IMR-90 (cell line): Measurements from ENCODE around the gene HOTAIR. TPM values are rescaled to one million over a fixed set of nuclear protein-coding genes. Genes with fewer than 3 reads are reported as not detected.
A peak's percentile ranks its signal among the peaks of the same experiment; 100 is the strongest.

Experiments
- ATAC-seq: fragments of 200-7000 bp; cut with Tn5 transposase; 2 replicates; pipeline ENCODE4 v1.9.1; 2020; ENCODE audit warnings: low read depth, mild to moderate bottlenecking, moderate library complexity
- BruUV-seq: library from RNA; stranded (reverse); fragments of 400-500 nt; replicated peaks from 2 replicates; lab custom pipeline; 2021; lab: Mats Ljungman, UMichigan
- CTCF ChIA-PET: fragments of 300-600 bp; formaldehyde crosslinking; extraction: SDS; loops from one replicate; lab custom pipeline; 2021; ENCODE audit warnings: antibody characterized with exemption; lab: Yijun Ruan, JAX
- POLR2A ChIA-PET: fragments of 300-600 bp; sonication (Branson Sonifier 250); formaldehyde crosslinking; loops from one replicate; lab custom pipeline; 2022; ENCODE audit warnings: antibody characterized with exemption; ENCODE audit not compliant: unreplicated experiment; lab: Charles Lee
- DNase-seq: peaks from one replicate; pipeline ENCODE4 v3.0.0; 2013
- H2AFZ ChIP-seq: replicated peaks from 2 replicates; pipeline ENCODE3; 2013; ENCODE audit warnings: low read length, mild to moderate bottlenecking; ENCODE audit not compliant: poor library complexity
- H2AK5ac ChIP-seq: 2 replicates; pipeline ENCODE4 v1.6.1; 2013; ENCODE audit warnings: low read depth, low read length, inconsistent platforms
- H2AK9ac ChIP-seq: replicated peaks from 2 replicates; pipeline ENCODE3; 2013; ENCODE audit warnings: mild to moderate bottlenecking, low read depth, low read length, moderate library complexity; ENCODE audit not compliant: poor library complexity
- H2BK120ac ChIP-seq: 2 replicates; pipeline ENCODE4 v1.6.1; 2013; ENCODE audit warnings: low read depth, low read length, inconsistent platforms
- H2BK15ac ChIP-seq: 3 replicates; pipeline ENCODE4 v1.6.1; 2013; ENCODE audit warnings: low read depth, low read length, inconsistent platforms
- H2BK20ac ChIP-seq: 2 replicates; pipeline ENCODE4 v1.6.1; 2013; ENCODE audit warnings: low read depth, mild to moderate bottlenecking, inconsistent platforms, low read length, moderate library complexity
- H2BK5ac ChIP-seq: 2 replicates; pipeline ENCODE4 v1.6.1; 2013; ENCODE audit warnings: mild to moderate bottlenecking, low read depth, low read length, inconsistent platforms; ENCODE audit not compliant: poor library complexity, severe bottlenecking
- H3K14ac ChIP-seq: replicated peaks from 2 replicates; pipeline ENCODE4 v1.6.1; 2013; ENCODE audit warnings: low read depth, low read length, inconsistent platforms
- H3K18ac ChIP-seq: 2 replicates; pipeline ENCODE4 v1.6.1; 2013; ENCODE audit warnings: low read depth, low read length, control low read depth
- H3K23ac ChIP-seq: 2 replicates; pipeline ENCODE4 v1.6.1; 2013; ENCODE audit warnings: low read depth, low read length, inconsistent platforms
- H3K27ac ChIP-seq: 2 replicates; pipeline ENCODE4 v1.5.1; 2013; ENCODE audit warnings: mild to moderate bottlenecking, control low read depth, low read length; ENCODE audit not compliant: insufficient read depth
- H3K27me3 ChIP-seq: 2 replicates; pipeline ENCODE4 v1.6.1; 2013; ENCODE audit warnings: low read length; ENCODE audit not compliant: control insufficient read depth, insufficient read depth
- H3K36me3 ChIP-seq: 2 replicates; pipeline ENCODE4 v1.6.1; 2013; ENCODE audit warnings: low read length, mixed read lengths; ENCODE audit not compliant: control insufficient read depth, insufficient read depth
- H3K4ac ChIP-seq: 2 replicates; pipeline ENCODE4 v1.6.1; 2013; ENCODE audit warnings: low read depth, low read length, inconsistent platforms
- H3K4me1 ChIP-seq: 2 replicates; pipeline ENCODE4 v1.6.1; 2013; ENCODE audit warnings: low read length, mixed read lengths; ENCODE audit not compliant: control insufficient read depth, insufficient read depth
- H3K4me2 ChIP-seq: 2 replicates; pipeline ENCODE4 v1.6.1; 2013; ENCODE audit warnings: low read depth, mild to moderate bottlenecking, control low read depth, low read length, moderate library complexity
- H3K4me3 ChIP-seq: 2 replicates; pipeline ENCODE4 v1.5.1; 2013; ENCODE audit warnings: low read depth, mild to moderate bottlenecking, control low read depth, low read length, moderate library complexity; ENCODE audit not compliant: insufficient read depth
- H3K56ac ChIP-seq: 2 replicates; pipeline ENCODE4 v1.6.1; 2013; ENCODE audit warnings: low read length, inconsistent platforms; ENCODE audit not compliant: insufficient read depth; ENCODE audit errors: extremely low read depth
- H3K79me1 ChIP-seq, 2 experiments: 2 replicates each; pipeline ENCODE4 v1.6.1; 2013; ENCODE audit warnings: low read length in 2 of 2, inconsistent platforms in 1 of 2, low read depth in 1 of 2
- H3K9ac ChIP-seq: 2 replicates; pipeline ENCODE4 v1.6.1; 2013; ENCODE audit warnings: low read depth, low read length, control low read depth
- H3K9me1 ChIP-seq: 2 replicates; pipeline ENCODE4 v1.6.1; 2013; ENCODE audit warnings: low read length, inconsistent platforms; ENCODE audit not compliant: insufficient read depth
- H3K9me3 ChIP-seq: 2 replicates; pipeline ENCODE4 v1.6.1; 2013; ENCODE audit warnings: low read length; ENCODE audit not compliant: control insufficient read depth, insufficient read depth
- H4K20me1 ChIP-seq: 2 replicates; pipeline ENCODE4 v1.6.1; 2013; ENCODE audit warnings: low read length, inconsistent platforms; ENCODE audit not compliant: insufficient read depth
- H4K5ac ChIP-seq: 2 replicates; pipeline ENCODE4 v1.6.1; 2013; ENCODE audit warnings: mild to moderate bottlenecking, low read depth, low read length, control low read depth
- H4K8ac ChIP-seq, 2 experiments: 2 replicates each; pipeline ENCODE4 v1.6.1; 2013; ENCODE audit warnings: low read depth in 2 of 2, low read length in 2 of 2, control low read depth in 1 of 2, inconsistent platforms in 1 of 2
- H4K91ac ChIP-seq: 2 replicates; pipeline ENCODE4 v1.6.1; 2013; ENCODE audit warnings: low read depth, low read length, inconsistent platforms; ENCODE audit not compliant: insufficient read depth
- BHLHE40 ChIP-seq: fragments of 150-350 bp; IDR thresholded peaks from 2 replicates; pipeline ENCODE4 v1.6.1; 2016; ENCODE audit warnings: mild to moderate bottlenecking, low read depth, low read length
- CEBPB ChIP-seq: IDR thresholded peaks from 2 replicates; pipeline ENCODE4 v1.6.1; 2012; ENCODE audit warnings: low read depth, low read length, improper control_type of control experiment
- CHD1 ChIP-seq: IDR thresholded peaks from 2 replicates; pipeline ENCODE4 v1.6.1; 2012; ENCODE audit warnings: low read depth, low read length, improper control_type of control experiment
- CTCF ChIP-seq: conservative IDR thresholded peaks from 2 replicates; pipeline ENCODE4 v1.5.1; 2012; ENCODE audit warnings: mild to moderate bottlenecking, low read depth, low read length, improper control_type of control experiment
- ELK1 ChIP-seq: fragments of 150-350 bp; IDR thresholded peaks from 2 replicates; pipeline ENCODE4 v1.6.1; 2016; ENCODE audit warnings: low read depth, mild to moderate bottlenecking, low read length, moderate library complexity, borderline replicate concordance
- FOS ChIP-seq: fragments of 150-350 bp; IDR thresholded peaks from 2 replicates; pipeline ENCODE4 v1.6.1; 2016; ENCODE audit warnings: low read depth, low read length
- MAFK ChIP-seq: IDR thresholded peaks from 2 replicates; pipeline ENCODE4 v1.6.1; 2012; ENCODE audit warnings: low read depth, low read length, improper control_type of control experiment
- MAZ ChIP-seq: IDR thresholded peaks from 2 replicates; pipeline ENCODE4 v1.6.1; 2012; ENCODE audit warnings: low read depth, mild to moderate bottlenecking, low read length, improper control_type of control experiment, moderate library complexity, borderline replicate concordance
- MXI1 ChIP-seq: IDR thresholded peaks from 2 replicates; pipeline ENCODE4 v1.6.1; 2012; ENCODE audit warnings: low read depth, mild to moderate bottlenecking, low read length, moderate library complexity, borderline replicate concordance
- NFE2L2 ChIP-seq: fragments of 150-350 bp; IDR thresholded peaks from 2 replicates; pipeline ENCODE4 v1.6.1; 2016; ENCODE audit warnings: low read depth, mild to moderate bottlenecking, low read length
- POLR2A ChIP-seq: IDR thresholded peaks from 2 replicates; pipeline ENCODE4 v1.6.1; 2012; ENCODE audit warnings: mild to moderate bottlenecking, low read depth, low read length
- RAD21 ChIP-seq: IDR thresholded peaks from 2 replicates; pipeline ENCODE4 v1.6.1; 2012; ENCODE audit warnings: low read length, improper control_type of control experiment
- RCOR1 ChIP-seq: IDR thresholded peaks from 2 replicates; pipeline ENCODE4 v1.6.1; 2012; ENCODE audit warnings: mild to moderate bottlenecking, low read length, improper control_type of control experiment; ENCODE audit not compliant: insufficient replicate concordance
- RFX5 ChIP-seq: IDR thresholded peaks from 2 replicates; pipeline ENCODE4 v1.8.0; 2012; ENCODE audit warnings: low read depth, mild to moderate bottlenecking, low read length, moderate library complexity
- SMC3 ChIP-seq: fragments of 150-350 bp; IDR thresholded peaks from 2 replicates; pipeline ENCODE4 v1.6.1; 2016; ENCODE audit warnings: low read depth, mild to moderate bottlenecking, antibody characterized with exemption, low read length, moderate library complexity
- WGBS, 2 experiments: methylation state at CpG; one replicate each; pipeline versions ENCODE4 v1.1.5 to v1.1.7; 2013; ENCODE audit warnings: missing lambda C conversion rate in 2 of 2; ENCODE audit not compliant: insufficient read length in 1 of 2; ENCODE audit errors: extremely low coverage in 2 of 2; 5-methylcytosine and 5-hydroxymethylcytosine counted together
- dilution Hi-C: fragments of 300-500 bp; cut with HindIII; formaldehyde crosslinking; loops from one replicate; pipeline ENCODE4 v1.14.3; 2018; ENCODE audit warnings: low sequenced_read_pairs; ENCODE audit not compliant: unreplicated experiment
- in situ Hi-C: fragments of 300-500 bp; cut with MboI; formaldehyde crosslinking; loops from 3 replicates; pipeline ENCODE4 v1.14.3; 2019; ENCODE audit warnings: low sequenced_read_pairs, inconsistent platforms, mixed read lengths
- intact Hi-C: fragments of 100-400 bp; cut with micrococcal nuclease; formaldehyde crosslinking; loops from 2 replicates; pipeline ENCODE4 v1.10.0; 2022
- polyA plus RNA-seq, 3 experiments: library from polyadenylated mRNA; depleted of rRNA; stranded (reverse); fragments of >200 nt; gene quantifications; 2 replicates each; pipeline ENCODE4 v1.2.3, GENCODE V29; 2012; ENCODE audit warnings: low replicate concordance in 1 of 3
- total RNA-seq: library from RNA; depleted of rRNA; stranded (reverse); fragments of >200 nt; gene quantifications from 2 replicates; pipeline ENCODE4 v1.2.3, GENCODE V29; 2012
- TF ChIP-seq, protein P1 (sequence below): fragments of 150-350 bp; IDR thresholded peaks from 2 replicates; pipeline ENCODE4 v1.6.1; 2017; ENCODE audit warnings: mild to moderate bottlenecking, antibody characterized with exemption, low read length, low read depth

The HOTAIR gene
- total and polyA plus RNA-seq, 2 of the 4 experiments (the other 2 are of a cell fraction) = not detected

GRCh38 chr12:53975064-53975471 lies 314 bp upstream of the HOTAIR start:
- dilution Hi-C loops (no loop called here), intact Hi-C loops (no loop called here), in situ Hi-C loops (no loop called here)
- POLR2A ChIA-PET = no interaction called here
- no peak overlapping the region for H3K18ac ChIP-seq
- BruUV-seq = no TSS peak
- no peak overlapping the region for H3K4ac ChIP-seq
- H3K27me3 ChIP-seq = peaks cover 97% of the 10 kb centered on the region
- H3K27ac ChIP-seq = no peak overlapping the region
- no peak overlapping the region for H4K8ac ChIP-seq
- H2BK20ac ChIP-seq = no peak overlapping the region
- H2BK5ac ChIP-seq = no peak overlapping the region
- DNase-seq (no peak), ATAC-seq (no peak)
- peaks cover 2% of the 10 kb centered on the region; the same call in 1 of the 2 replicates for H3K4me1 ChIP-seq
- no peak overlapping the region for H2AK5ac ChIP-seq
- H3K79me1 ChIP-seq = no peaks in the 10 kb centered on the region
- no peaks in the 10 kb centered on the region for H3K9me1 ChIP-seq
- H2AFZ ChIP-seq = no peak overlapping the region
- H3K9me3 ChIP-seq = peaks cover 15% of the 10 kb centered on the region
- H4K5ac ChIP-seq = no peak overlapping the region
- H2BK15ac ChIP-seq = no peak overlapping the region
- no peak overlapping the region for H3K14ac ChIP-seq
- H3K36me3 ChIP-seq = no peaks in the 10 kb centered on the region
- no peak overlapping the region for H3K56ac ChIP-seq
- no peak overlapping the region for H4K91ac ChIP-seq
- no peak overlapping the region for H2AK9ac ChIP-seq
- no peak overlapping the region for H3K23ac ChIP-seq
- H2BK120ac ChIP-seq = no peak overlapping the region
- no peak overlapping the region for H3K4me3 ChIP-seq
- CTCF ChIA-PET = no interaction called here
- no peak for TF ChIP-seq MAZ
- no peak for TF ChIP-seq NFE2L2
- TF ChIP-seq BHLHE40 = no peak
- TF ChIP-seq, protein P1, sequence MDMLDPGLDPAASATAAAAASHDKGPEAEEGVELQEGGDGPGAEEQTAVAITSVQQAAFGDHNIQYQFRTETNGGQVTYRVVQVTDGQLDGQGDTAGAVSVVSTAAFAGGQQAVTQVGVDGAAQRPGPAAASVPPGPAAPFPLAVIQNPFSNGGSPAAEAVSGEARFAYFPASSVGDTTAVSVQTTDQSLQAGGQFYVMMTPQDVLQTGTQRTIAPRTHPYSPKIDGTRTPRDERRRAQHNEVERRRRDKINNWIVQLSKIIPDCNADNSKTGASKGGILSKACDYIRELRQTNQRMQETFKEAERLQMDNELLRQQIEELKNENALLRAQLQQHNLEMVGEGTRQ = no peak
- TF ChIP-seq MXI1 = no peak
- TF ChIP-seq ELK1 = no peak
- no peak for TF ChIP-seq POLR2A
- no peak for TF ChIP-seq MAFK
- TF ChIP-seq RAD21 = no peak
- TF ChIP-seq CTCF = no peak
- TF ChIP-seq FOS = no peak
- TF ChIP-seq SMC3 = no peak
- no peak for TF ChIP-seq RFX5
- no peak for TF ChIP-seq RCOR1
- no peak for TF ChIP-seq CHD1
- no peak for TF ChIP-seq CEBPB
- peaks cover 2% of the 10 kb centered on the region; the same call in 1 of the 2 replicates for H4K20me1 ChIP-seq
- H3K4me2 ChIP-seq = peak overlapping the region; percentile 50; the same call in 1 of the 2 replicates
- 4% methylated on average over 8 of the region's 25 CpGs; no CpG with 5 or more reads in 1 of the 2 experiments for WGBS, 2 experiments
- no peak overlapping the region for H3K9ac ChIP-seq
